ENCODE measurements around the gene SEPTIN12.

The SEPTIN12 gene

DNA sequence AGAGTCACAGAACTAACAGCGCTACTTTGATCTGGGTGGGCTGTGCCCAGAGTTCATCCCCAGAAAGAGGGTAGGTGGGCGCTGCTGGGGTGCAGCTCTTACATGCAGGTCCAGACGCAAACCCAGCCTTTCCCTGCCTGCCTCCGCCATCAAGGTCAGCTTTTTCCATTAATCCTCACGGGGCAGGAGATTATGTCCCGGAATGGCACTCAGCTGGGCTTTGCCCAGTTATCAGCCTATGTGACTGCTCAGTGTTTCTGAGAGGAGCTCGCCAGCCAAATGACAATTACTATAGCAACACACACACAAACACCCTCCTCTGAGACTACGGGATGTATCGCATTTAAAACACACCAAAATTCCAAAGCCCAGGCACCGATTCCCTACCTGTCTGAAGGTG lies 38.8 kb upstream of the SEPTIN12 start:
- TF ChIP-seq, protein P1, sequence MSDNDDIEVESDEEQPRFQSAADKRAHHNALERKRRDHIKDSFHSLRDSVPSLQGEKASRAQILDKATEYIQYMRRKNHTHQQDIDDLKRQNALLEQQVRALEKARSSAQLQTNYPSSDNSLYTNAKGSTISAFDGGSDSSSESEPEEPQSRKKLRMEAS (IDR thresholded peaks at IDR 0.05): no peak
- TF ChIP-seq ZBTB7A (IDR thresholded peaks at IDR 0.05; ENCODE audit: low read depth) (no peak), RAD21 (IDR thresholded peaks at IDR 0.05; ENCODE audit: low read depth) (no peak), TEAD4 (IDR thresholded peaks at IDR 0.05) (no peak), TCF12 (IDR thresholded peaks at IDR 0.05; ENCODE audit: low read depth) (no peak), EGR1 (IDR thresholded peaks at IDR 0.05) (no peak), NFIC (IDR thresholded peaks at IDR 0.05) (no peak), CREB1 (IDR thresholded peaks at IDR 0.05; ENCODE audit: low read depth) (no peak), FOXM1 (IDR thresholded peaks at IDR 0.05; ENCODE audit: borderline replicate concordance, low read depth) (no peak), TAF1 (IDR thresholded peaks at IDR 0.05; ENCODE audit: low read depth) (no peak), YY1 (IDR thresholded peaks at IDR 0.05; ENCODE audit: low read depth) (no peak), CEBPB (IDR thresholded peaks at IDR 0.05) (no peak), EP300 (IDR thresholded peaks at IDR 0.05; ENCODE audit: borderline replicate concordance) (no peak)
- TF ChIP-seq, protein P2, sequence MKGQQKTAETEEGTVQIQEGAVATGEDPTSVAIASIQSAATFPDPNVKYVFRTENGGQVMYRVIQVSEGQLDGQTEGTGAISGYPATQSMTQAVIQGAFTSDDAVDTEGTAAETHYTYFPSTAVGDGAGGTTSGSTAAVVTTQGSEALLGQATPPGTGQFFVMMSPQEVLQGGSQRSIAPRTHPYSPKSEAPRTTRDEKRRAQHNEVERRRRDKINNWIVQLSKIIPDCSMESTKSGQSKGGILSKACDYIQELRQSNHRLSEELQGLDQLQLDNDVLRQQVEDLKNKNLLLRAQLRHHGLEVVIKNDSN (IDR thresholded peaks at IDR 0.05): no peak
- TF ChIP-seq, protein P3, sequence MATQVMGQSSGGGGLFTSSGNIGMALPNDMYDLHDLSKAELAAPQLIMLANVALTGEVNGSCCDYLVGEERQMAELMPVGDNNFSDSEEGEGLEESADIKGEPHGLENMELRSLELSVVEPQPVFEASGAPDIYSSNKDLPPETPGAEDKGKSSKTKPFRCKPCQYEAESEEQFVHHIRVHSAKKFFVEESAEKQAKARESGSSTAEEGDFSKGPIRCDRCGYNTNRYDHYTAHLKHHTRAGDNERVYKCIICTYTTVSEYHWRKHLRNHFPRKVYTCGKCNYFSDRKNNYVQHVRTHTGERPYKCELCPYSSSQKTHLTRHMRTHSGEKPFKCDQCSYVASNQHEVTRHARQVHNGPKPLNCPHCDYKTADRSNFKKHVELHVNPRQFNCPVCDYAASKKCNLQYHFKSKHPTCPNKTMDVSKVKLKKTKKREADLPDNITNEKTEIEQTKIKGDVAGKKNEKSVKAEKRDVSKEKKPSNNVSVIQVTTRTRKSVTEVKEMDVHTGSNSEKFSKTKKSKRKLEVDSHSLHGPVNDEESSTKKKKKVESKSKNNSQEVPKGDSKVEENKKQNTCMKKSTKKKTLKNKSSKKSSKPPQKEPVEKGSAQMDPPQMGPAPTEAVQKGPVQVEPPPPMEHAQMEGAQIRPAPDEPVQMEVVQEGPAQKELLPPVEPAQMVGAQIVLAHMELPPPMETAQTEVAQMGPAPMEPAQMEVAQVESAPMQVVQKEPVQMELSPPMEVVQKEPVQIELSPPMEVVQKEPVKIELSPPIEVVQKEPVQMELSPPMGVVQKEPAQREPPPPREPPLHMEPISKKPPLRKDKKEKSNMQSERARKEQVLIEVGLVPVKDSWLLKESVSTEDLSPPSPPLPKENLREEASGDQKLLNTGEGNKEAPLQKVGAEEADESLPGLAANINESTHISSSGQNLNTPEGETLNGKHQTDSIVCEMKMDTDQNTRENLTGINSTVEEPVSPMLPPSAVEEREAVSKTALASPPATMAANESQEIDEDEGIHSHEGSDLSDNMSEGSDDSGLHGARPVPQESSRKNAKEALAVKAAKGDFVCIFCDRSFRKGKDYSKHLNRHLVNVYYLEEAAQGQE (IDR thresholded peaks at IDR 0.05; ENCODE audit: low read depth): no peak

DNA sequence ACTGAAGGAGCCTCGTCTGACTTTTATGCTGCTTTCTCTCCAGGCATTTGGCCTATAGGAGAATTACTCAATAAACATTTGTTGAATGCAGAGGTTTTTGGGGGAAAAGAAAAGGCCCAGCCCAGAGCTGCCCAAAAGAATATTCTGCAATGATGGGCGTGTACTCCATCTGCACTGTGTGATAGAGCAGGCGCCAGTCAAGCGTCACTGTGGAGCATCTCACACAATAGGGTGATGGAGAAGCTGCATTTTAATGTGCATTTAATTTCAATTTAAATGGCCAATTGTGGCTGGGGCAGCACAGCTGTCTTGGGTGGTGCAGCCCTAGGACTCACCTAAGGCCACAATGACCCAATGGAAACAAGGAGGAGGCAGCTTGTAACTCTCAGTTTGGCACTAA lies 38.4 kb upstream of the SEPTIN12 start:
- TF ChIP-seq ZBTB7A (IDR thresholded peaks at IDR 0.05; ENCODE audit: low read depth) (no peak), EGR1 (IDR thresholded peaks at IDR 0.05) (no peak), TCF12 (IDR thresholded peaks at IDR 0.05; ENCODE audit: low read depth) (no peak), RAD21 (IDR thresholded peaks at IDR 0.05; ENCODE audit: low read depth) (no peak), NFIC (IDR thresholded peaks at IDR 0.05) (no peak), TEAD4 (IDR thresholded peaks at IDR 0.05) (no peak)
- TF ChIP-seq, protein P1 (IDR thresholded peaks at IDR 0.05): no peak

DNA sequence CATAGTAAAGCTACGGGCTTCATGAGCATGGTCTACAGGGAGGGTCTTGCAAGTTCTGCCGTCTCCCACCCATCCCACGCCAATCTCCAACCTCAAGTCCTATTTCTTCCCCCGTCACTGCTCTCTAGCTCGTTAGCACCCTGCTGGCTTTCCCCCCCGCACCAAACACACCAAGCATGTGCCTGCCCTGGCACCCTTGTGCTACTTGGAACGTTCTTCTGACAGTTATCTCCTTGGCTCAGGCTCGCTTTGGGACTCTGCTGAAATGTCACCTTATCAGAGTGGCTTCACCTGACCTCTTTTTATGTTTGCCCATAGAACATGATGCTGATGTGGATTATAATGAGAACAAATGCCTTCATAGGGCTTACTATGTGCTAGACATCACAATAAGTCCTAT lies 37.1 kb upstream of the SEPTIN12 start:
- no peak for TF ChIP-seq NFIC (IDR thresholded peaks at IDR 0.05)
- TF ChIP-seq EGR1 (IDR thresholded peaks at IDR 0.05): no peak

DNA sequence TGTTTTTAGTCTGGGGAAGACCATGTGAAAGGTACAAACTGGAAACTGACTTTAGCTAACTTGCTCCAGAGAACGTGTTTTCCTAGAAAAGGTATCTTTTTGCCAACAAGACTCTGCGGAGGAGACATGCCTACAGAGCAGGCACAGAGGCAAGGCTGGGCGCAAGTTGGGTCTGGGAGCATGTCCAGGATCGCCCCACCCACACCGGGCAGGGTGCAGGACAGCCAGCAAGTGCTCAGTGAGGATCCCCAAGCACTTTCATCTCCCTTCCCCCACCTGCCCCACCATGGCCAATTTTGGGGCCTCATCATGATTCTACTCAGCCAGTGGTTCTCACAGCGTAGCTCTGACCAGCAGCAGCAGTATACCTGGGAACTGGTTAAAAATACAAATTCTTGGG lies 32.5 kb upstream of the SEPTIN12 start:
- TF ChIP-seq NFIC (IDR thresholded peaks at IDR 0.05) (no peak), EP300 (IDR thresholded peaks at IDR 0.05; ENCODE audit: borderline replicate concordance) (no peak)

DNA sequence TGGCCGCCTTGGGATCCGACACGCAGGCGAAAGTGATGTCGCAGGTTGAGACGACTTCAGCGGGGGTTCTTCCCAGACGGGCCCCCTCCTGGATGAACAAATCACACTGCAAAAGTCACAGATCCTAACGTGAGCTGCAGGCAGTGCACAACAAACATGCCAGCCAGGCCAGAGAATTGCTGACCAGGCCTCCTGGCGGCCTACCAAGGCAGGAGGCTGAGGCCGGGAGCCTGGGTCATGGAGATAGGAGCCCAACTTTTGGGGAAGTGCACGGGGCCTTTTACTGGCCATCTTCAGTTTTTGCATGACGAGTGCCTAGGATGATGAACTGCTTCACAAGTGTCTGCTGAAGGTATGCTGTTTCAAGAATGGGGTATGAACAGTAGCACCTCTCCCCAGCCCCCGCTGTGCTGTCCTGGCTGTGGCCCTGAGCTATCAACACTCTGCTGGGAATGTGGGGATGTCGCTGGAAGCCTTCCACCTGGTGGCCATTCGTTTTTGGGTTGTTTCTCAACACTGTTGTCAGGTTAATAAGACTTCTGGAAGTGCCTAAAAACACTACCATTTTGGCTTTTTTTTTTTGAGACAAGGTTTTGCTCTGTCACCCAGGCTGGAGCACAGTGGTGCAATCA lies 26.5 kb upstream of the SEPTIN12 start:
- TF ChIP-seq, protein P1 (IDR thresholded peaks at IDR 0.05): no peak

DNA sequence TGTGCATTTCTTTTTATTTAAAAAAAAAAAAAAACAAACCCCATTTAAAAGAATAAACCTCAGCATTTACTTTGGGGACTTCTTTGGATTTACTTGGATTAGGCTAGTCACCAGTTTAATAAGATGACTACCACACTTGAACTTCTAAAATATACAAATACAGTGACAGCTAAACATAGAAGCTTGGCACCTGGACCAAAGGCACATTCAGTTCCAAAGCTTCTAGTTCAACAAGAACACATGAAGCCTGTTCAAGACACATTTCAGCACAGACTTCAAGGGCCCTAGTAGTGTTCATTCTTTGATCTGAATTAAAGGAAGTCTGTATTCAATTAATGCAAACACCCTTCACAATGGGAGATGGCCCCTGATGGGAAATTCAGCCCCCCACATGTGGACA lies 25.9 kb upstream of the SEPTIN12 start:
- no peak for TF ChIP-seq RAD21 (IDR thresholded peaks at IDR 0.05; ENCODE audit: low read depth)
- TF ChIP-seq TAF1 (IDR thresholded peaks at IDR 0.05; ENCODE audit: low read depth): no peak
- no peak for TF ChIP-seq EGR1 (IDR thresholded peaks at IDR 0.05)
- no peak for TF ChIP-seq FOXM1 (IDR thresholded peaks at IDR 0.05; ENCODE audit: borderline replicate concordance, low read depth)
- no peak for TF ChIP-seq EP300 (IDR thresholded peaks at IDR 0.05; ENCODE audit: borderline replicate concordance)
- no peak for TF ChIP-seq TCF12 (IDR thresholded peaks at IDR 0.05; ENCODE audit: low read depth)
- no peak for TF ChIP-seq CREB1 (IDR thresholded peaks at IDR 0.05; ENCODE audit: low read depth)
- no peak for TF ChIP-seq YY1 (IDR thresholded peaks at IDR 0.05; ENCODE audit: low read depth)
- TF ChIP-seq, protein P1 (IDR thresholded peaks at IDR 0.05): no peak
- TF ChIP-seq, protein P3 (IDR thresholded peaks at IDR 0.05; ENCODE audit: low read depth): no peak
- no peak for TF ChIP-seq CEBPB (IDR thresholded peaks at IDR 0.05)
- no peak for TF ChIP-seq TEAD4 (IDR thresholded peaks at IDR 0.05)
- TF ChIP-seq, protein P2 (IDR thresholded peaks at IDR 0.05): no peak
- no peak for TF ChIP-seq ZBTB7A (IDR thresholded peaks at IDR 0.05; ENCODE audit: low read depth)
- no peak for TF ChIP-seq NFIC (IDR thresholded peaks at IDR 0.05)
